HepG2 (cell line): ENCODE data around the gene DACT2. TPM values are rescaled to one million over a fixed set of nuclear protein-coding genes. Genes with fewer than 3 reads are reported as not detected.

Experiments
- ATAC-seq: fragments of 200-7000 bp; cut with Tn5 transposase; 3 replicates; pipeline ENCODE4 v1.9.1; 2020; ENCODE audit warnings: mild to moderate bottlenecking, moderate library complexity
- BruUV-seq: library from RNA; stranded (reverse); fragments of 400-500 nt; replicated peaks from 2 replicates; lab custom pipeline; 2021; lab: Mats Ljungman, UMichigan
- CTCF ChIA-PET: fragments of 300-600 bp; formaldehyde crosslinking; extraction: SDS; loops from one replicate; lab custom pipeline; 2021; ENCODE audit warnings: low total read pairs, inconsistent platforms, low intra/inter-chr PET ratio; lab: Yijun Ruan, JAX
- POLR2A ChIA-PET: fragments of 350-600 bp; sonication (Branson Sonifier 250); formaldehyde crosslinking; loops from one replicate; lab custom pipeline; 2020; ENCODE audit warnings: antibody characterized with exemption, inconsistent platforms; lab: Yijun Ruan, JAX
- DNase-seq: peaks from one replicate; pipeline ENCODE4 v3.0.0-alpha.2; 2015; ENCODE audit warnings: low spot score
- FAIRE-seq: peaks from 3 replicates; lab custom pipeline; 2011; peaks lifted over from hg19 to GRCh38; lab: Jason Lieb, UNC
- H2AFZ ChIP-seq: one replicate; pipeline ENCODE4 v1.6.1; 2011; ENCODE audit warnings: low read length, inconsistent platforms
- H3K27ac ChIP-seq: fragments of 300-600 bp; 3 replicates; pipeline ENCODE4 v1.8.0; 2011; ENCODE audit warnings: mixed run types, mild to moderate bottlenecking, mixed read lengths, low read length, inconsistent platforms; ENCODE audit not compliant: insufficient read depth; ENCODE audit errors: extremely low read length
- H3K27me3 ChIP-seq, 2 experiments: fragments of 200-600 bp in 1 of 2; 2 replicates in 1 of 2; 3 replicates in 1 of 2; pipeline versions ENCODE4 v1.6.0 to v1.8.0; 2011; ENCODE audit warnings: low read length in 2 of 2, mild to moderate bottlenecking in 2 of 2, moderate library complexity in 2 of 2, inconsistent platforms in 1 of 2; ENCODE audit not compliant: insufficient read depth in 2 of 2, control insufficient read depth in 1 of 2
- H3K36me3 ChIP-seq, 2 experiments: fragments of 200-600 bp in 1 of 2; replicated peaks in 1 of 2; 2 replicates in 1 of 2; 3 replicates in 1 of 2; pipeline versions ENCODE4 v1.5.1 to v1.8.0; 2011; ENCODE audit warnings: low read length in 2 of 2, inconsistent platforms in 1 of 2; ENCODE audit not compliant: insufficient read depth in 2 of 2, control insufficient read depth in 1 of 2
- H3K4me1 ChIP-seq: 2 replicates; pipeline ENCODE4 v1.5.1; 2012; ENCODE audit warnings: low read length, inconsistent platforms; ENCODE audit not compliant: insufficient read depth
- H3K4me2 ChIP-seq: 2 replicates; pipeline ENCODE4 v1.6.0; 2011; ENCODE audit warnings: low read depth, low read length, inconsistent platforms
- H3K4me3 ChIP-seq, 3 experiments: fragments of 200-600 bp in 1 of 3; sonication (generic), shearing (Covaris generic) in 1 of 3; replicated peaks in 1 of 3; 2 replicates each; pipeline ENCODE4 v1.5.1; 2011 to 2016; ENCODE audit warnings: low read length in 3 of 3, inconsistent platforms in 2 of 3, low read depth in 2 of 3, mild to moderate bottlenecking in 2 of 3, control low read depth in 1 of 3, mixed read lengths in 1 of 3; ENCODE audit not compliant: insufficient read depth in 1 of 3
- H3K79me2 ChIP-seq: one replicate; pipeline ENCODE4 v1.6.1; 2011; ENCODE audit warnings: low read length, inconsistent platforms; ENCODE audit not compliant: insufficient read depth
- H3K9ac ChIP-seq: 2 replicates; pipeline ENCODE4 v1.6.0; 2011; ENCODE audit warnings: mild to moderate bottlenecking, low read depth, low read length, inconsistent platforms; ENCODE audit not compliant: insufficient read depth
- H3K9me3 ChIP-seq: 2 replicates; pipeline ENCODE4 v1.5.1; 2012; ENCODE audit warnings: mild to moderate bottlenecking, low read length
- H4K20me1 ChIP-seq: 2 replicates; pipeline ENCODE4 v1.6.0; 2011; ENCODE audit warnings: inconsistent platforms, mild to moderate bottlenecking, low read length, moderate library complexity; ENCODE audit not compliant: insufficient read depth
- AGO2 ChIP-seq: fragments of 200-400 bp; formaldehyde crosslinking; optimal IDR thresholded peaks from 2 replicates; pipeline ENCODE3; 2017; ENCODE audit warnings: mild to moderate bottlenecking, low read depth, low read length, moderate library complexity
- FIP1L1 ChIP-seq: fragments of 200-400 bp; formaldehyde crosslinking; IDR thresholded peaks from 2 replicates; pipeline ENCODE4 v1.6.1; 2018; ENCODE audit warnings: low read depth, mild to moderate bottlenecking, low read length, moderate library complexity, borderline replicate concordance; ENCODE audit not compliant: insufficient read depth
- FOXP4 ChIP-seq: sonication (generic); formaldehyde crosslinking; IDR thresholded peaks from 2 replicates; pipeline ENCODE4 v1.4.0; 2020; ENCODE audit warnings: missing genetic modification reagents
- HDAC1 ChIP-seq: sonication (generic); formaldehyde crosslinking; IDR thresholded peaks from 2 replicates; pipeline ENCODE4 v1.5.1; 2020; ENCODE audit warnings: mild to moderate bottlenecking, missing genetic modification reagents
- SALL1 ChIP-seq: sonication (generic); formaldehyde crosslinking; IDR thresholded peaks from 2 replicates; pipeline ENCODE4 v1.8.0; 2022; ENCODE audit warnings: mild to moderate bottlenecking, missing genetic modification reagents
- TBX3 ChIP-seq: fragments of 450-650 bp; IDR thresholded peaks from 2 replicates; pipeline ENCODE4 v1.6.1; 2017; ENCODE audit warnings: antibody characterized with exemption, mild to moderate bottlenecking, inconsistent platforms, borderline replicate concordance
- USF2 ChIP-seq, 2 experiments: sonication (generic) in 1 of 2; formaldehyde crosslinking in 1 of 2; IDR thresholded peaks; 2 replicates each; pipeline versions ENCODE4 v1.5.1 to v1.6.1; 2011 to 2020; ENCODE audit warnings: borderline replicate concordance in 1 of 2, low read depth in 1 of 2, low read length in 1 of 2, mild to moderate bottlenecking in 1 of 2, missing genetic modification reagents in 1 of 2, moderate library complexity in 1 of 2
- XBP1 ChIP-seq: sonication (generic); formaldehyde crosslinking; IDR thresholded peaks from 2 replicates; pipeline ENCODE4 v1.5.0; 2020; ENCODE audit warnings: missing genetic modification reagents
- ZGPAT ChIP-seq: IDR thresholded peaks from 2 replicates; pipeline ENCODE4 v1.6.1; 2016; ENCODE audit warnings: mild to moderate bottlenecking
- ZIK1 ChIP-seq: sonication (generic); formaldehyde crosslinking; IDR thresholded peaks from 2 replicates; pipeline ENCODE4 v1.5.0; 2020; ENCODE audit warnings: mild to moderate bottlenecking, low read depth, missing genetic modification reagents, borderline replicate concordance
- ZNF460 ChIP-seq: sonication (generic); formaldehyde crosslinking; IDR thresholded peaks from 2 replicates; pipeline ENCODE4 v1.5.1; 2020; ENCODE audit warnings: missing genetic modification reagents, mild to moderate bottlenecking, borderline replicate concordance
- ZNF788 ChIP-seq: sonication (generic); formaldehyde crosslinking; IDR thresholded peaks from 2 replicates; pipeline ENCODE4 v1.5.0; 2020; ENCODE audit warnings: mild to moderate bottlenecking, missing genetic modification reagents, borderline replicate concordance
- WGBS: methylation state at CpG from one replicate; pipeline ENCODE4 v1.1.6; 2017; ENCODE audit warnings: low lambda C conversion rate; 5-methylcytosine and 5-hydroxymethylcytosine counted together
- in situ Hi-C: cut with HindIII; loops from 2 replicates; pipeline ENCODE4 v1.10.0; 2017; ENCODE audit warnings: low pct_unique_long_range_greater_than_20kb; ENCODE audit not compliant: extremely low pct_ligation_motif_present
- intact Hi-C: fragments of 100-400 bp; cut with micrococcal nuclease; formaldehyde crosslinking; loops from one replicate; pipeline ENCODE4 v1.10.0; 2022; ENCODE audit not compliant: unreplicated experiment
- polyA plus RNA-seq, 8 experiments: library from polyadenylated mRNA; depleted of rRNA in 3 of 8; stranded (reverse) in 7 of 8; unstranded in 1 of 8; fragments of >200 nt; fragmentation: Illumina TruSeq in 4 of 8; extraction: Trizol in 4 of 8; gene quantifications; 2 replicates each; pipeline versions ENCODE4 v1.2.1 to v1.2.3, GENCODE V29; 2011 to 2016; ENCODE audit warnings: low read depth in 4 of 8, missing spikeins in 1 of 8, mixed read lengths in 1 of 8; ENCODE audit not compliant: insufficient read depth in 1 of 8
- total RNA-seq, 5 experiments: library from RNA; depleted of rRNA; stranded (reverse); fragments of >200 nt; fragmentation: Illumina TruSeq; extraction: Trizol; gene quantifications; 2 replicates each; pipeline ENCODE4 v1.2.3, GENCODE V29; 2016; ENCODE audit warnings: low read depth in 1 of 5

DACT2 gene
- total and polyA plus RNA-seq, 2 of the 13 experiments (the other 11 are each of a cell fraction or from before 2014, with no cell fraction given), result 0.15 TPM; not detected in 1

- Histone ChIP-seq H3K4me2 (no peak overlapping the region), H3K9me3 (no peaks in the 10 kb centered on the region), H3K4me1 (peaks cover 14% of the 10 kb centered on the region), H4K20me1 (no peaks in the 10 kb centered on the region), H3K79me2 (no peaks in the 10 kb centered on the region), H3K27ac (no peak overlapping the region), H3K9ac (no peak overlapping the region), H3K4me3 (no peak overlapping the region), H3K27me3 (peaks cover 0 to 5% of the 10 kb centered on the region in 2 experiments; a peak in 1 of 5 replicates), H3K36me3 (no peaks in the 10 kb centered on the region), H2AFZ (no peak overlapping the region)
- intact Hi-C loops (no loop called here), in situ Hi-C loops (no loop called here)
- 53% methylated on average over 5 of the region's 5 CpGs for WGBS
- no peak for TF ChIP-seq AGO2
- TF ChIP-seq TBX3, result no peak
- ATAC-seq, result no peak
- BruUV-seq, result no TSS peak
- no peak for FAIRE-seq
- no peak for DNase-seq
- POLR2A ChIA-PET, result no interaction called here
- CTCF ChIA-PET, result no interaction called here
Observed at GRCh38 chr6:168352096-168352495, 32.5 kb upstream of the DACT2 start.

- no peak for FAIRE-seq
- BruUV-seq, result no TSS peak
- H3K27ac ChIP-seq, result no peak overlapping the region
- TF ChIP-seq FIP1L1 (no peak), USF2 (IDR thresholded peaks at IDR 0.05; ENCODE audit: low read depth, low read length) (no peak), USF2 (CRISPR knock-in tag; IDR thresholded peaks at IDR 0.05; ENCODE audit: borderline replicate concordance) (no peak), XBP1 (CRISPR knock-in tag) (no peak), ZNF788 (CRISPR knock-in tag) (no peak), SALL1 (CRISPR knock-in tag) (no peak), HDAC1 (CRISPR knock-in tag) (no peak), ZIK1 (CRISPR knock-in tag) (no peak), ZNF460 (CRISPR knock-in tag) (no peak), FOXP4 (CRISPR knock-in tag) (no peak), ZGPAT (CRISPR knock-in tag) (no peak)
Observed at GRCh38 chr6:168349718-168350210, 30.2 kb upstream of the DACT2 start.

More at GRCh38 chr6:168349718-168350210, 30.2 kb upstream of the DACT2 start:
- DNase-seq, result no peak
- Histone ChIP-seq H3K4me1 (peaks cover 15% of the 10 kb centered on the region), H3K9me3 (no peaks in the 10 kb centered on the region), H3K9ac (no peak overlapping the region), H3K4me3 (no peak overlapping the region), H3K27me3 (peaks cover 0 to 13% of the 10 kb centered on the region in 2 experiments; a peak in 1 of 5 replicates), H4K20me1 (no peaks in the 10 kb centered on the region), H3K36me3 (no peaks in the 10 kb centered on the region), H3K4me2 (no peak overlapping the region), H2AFZ (no peak overlapping the region), H3K79me2 (no peaks in the 10 kb centered on the region)
- ChIA-PET POLR2A (interaction anchor here (1.0 kb wide), 1 partner anchor 48 kb away, joined by 3 read pairs; no protein-coding TSS in a partner anchor), CTCF (no interaction called here)
- intact Hi-C loops, result no loop called here
- in situ Hi-C loops, result no loop called here
- 54% methylated on average over 4 of the region's 4 CpGs for WGBS
- no peak for ATAC-seq
